DMS53 (cell line): ENCODE results near the gene TADA2B.
A peak's percentile ranks its signal among the peaks of the same experiment; 100 is the strongest.

Experiments used
- DNase-seq: peaks from one replicate; lab custom pipeline; 2025; lab: John Stamatoyannopoulos, UW

Gene TADA2B

DNA sequence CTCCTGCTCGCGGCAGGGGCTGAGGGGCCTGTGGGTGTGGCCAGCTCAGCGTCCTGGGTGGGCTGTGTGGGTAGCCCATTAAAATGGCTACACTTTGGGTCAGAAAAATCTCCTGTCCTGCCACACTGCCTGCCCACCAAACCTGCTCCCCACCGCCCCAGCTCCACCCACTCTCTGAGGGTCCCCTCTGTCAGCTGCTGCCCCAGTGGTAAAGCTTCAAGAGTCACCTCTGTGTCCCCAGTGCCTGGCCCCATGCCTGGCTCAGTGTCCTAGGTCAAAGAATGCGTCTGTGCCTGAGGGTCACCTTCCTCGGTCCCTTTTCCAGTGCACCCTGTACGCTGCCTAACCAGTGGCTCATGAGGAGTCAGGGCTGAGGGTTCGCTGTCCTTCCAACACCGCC is 24.9 kb upstream of the TADA2B start:
- no peak for DNase-seq

DNA sequence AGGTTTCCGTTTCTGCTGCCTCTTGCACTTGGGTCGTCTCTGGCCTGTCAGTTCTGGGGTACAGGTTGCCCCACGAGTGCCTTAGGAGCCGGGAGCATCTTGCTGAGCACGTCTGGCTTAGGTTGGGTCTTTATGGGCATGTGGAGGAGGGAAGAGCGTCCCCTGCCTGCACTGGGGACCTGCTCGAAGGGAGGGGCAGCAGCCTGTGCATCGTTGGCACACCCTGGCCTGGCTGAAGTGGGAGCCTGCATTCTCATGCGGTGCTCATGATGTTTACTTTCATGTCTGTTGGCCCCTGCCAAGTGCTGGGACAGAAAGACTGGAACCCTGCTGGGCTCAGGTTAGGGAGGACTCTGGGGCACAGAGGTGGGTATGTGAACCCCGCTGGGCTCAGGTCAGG is 23.8 kb upstream of the TADA2B start:
- no peak for DNase-seq

DNA sequence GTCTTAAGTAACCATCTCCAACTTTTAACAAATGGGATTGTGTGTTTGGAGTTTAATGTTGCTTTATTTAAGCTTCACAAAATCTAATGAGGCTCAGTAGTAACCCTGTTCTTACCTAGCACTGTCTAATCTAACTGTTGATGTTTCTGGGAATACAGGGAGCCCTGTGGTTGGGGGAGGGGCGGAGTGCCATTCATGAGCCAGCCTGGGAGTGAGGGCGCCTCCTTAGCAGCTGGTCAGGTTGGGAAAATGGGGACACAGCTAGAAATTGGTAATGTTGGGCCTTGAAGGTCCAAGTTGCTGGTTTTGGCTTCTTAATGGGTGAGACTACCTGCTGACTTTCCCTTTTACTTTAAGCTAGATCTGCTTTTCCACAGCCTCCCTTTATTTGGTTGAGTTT is 22.9 kb upstream of the TADA2B start:
- no peak for DNase-seq

DNA sequence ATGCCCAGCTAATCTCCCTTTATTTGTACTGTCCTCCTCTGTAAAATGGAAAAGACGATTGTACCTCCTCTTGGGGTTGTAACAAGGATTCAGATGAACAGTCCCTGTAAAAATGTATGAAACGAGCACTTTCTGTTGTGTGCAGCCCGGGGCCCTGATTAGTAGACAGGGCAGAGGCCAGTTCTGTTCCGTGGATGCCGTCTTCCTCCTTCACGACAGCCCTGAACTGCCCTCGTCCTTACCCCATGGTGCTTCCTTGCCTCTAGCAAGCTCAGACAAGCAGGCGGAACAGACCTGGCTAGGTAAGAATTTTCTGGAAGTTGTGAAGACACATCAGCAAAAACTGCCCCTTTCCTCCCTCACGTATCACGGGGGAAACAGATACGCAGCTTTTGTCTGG is 22.3 kb upstream of the TADA2B start:
- no peak for DNase-seq

DNA sequence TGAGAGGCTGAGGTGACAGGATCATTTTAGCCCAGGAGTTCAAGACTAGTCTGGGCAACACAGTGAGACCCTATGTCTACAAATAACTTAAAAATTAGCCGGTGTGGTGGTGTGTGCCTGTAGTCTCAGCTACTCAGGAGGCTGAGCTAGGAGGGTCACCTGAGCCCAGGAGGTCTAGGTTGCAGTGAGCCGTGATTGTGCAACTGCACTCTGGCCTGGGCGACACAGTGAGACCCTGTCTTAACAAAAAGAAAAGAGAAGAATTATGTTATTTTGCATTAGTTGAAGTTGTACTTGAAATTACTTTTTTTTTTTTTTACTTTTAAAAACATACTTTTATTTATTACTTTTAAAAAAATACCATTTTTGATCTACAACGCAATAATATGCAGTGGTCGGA is 21.8 kb upstream of the TADA2B start:
- no peak for DNase-seq

DNA sequence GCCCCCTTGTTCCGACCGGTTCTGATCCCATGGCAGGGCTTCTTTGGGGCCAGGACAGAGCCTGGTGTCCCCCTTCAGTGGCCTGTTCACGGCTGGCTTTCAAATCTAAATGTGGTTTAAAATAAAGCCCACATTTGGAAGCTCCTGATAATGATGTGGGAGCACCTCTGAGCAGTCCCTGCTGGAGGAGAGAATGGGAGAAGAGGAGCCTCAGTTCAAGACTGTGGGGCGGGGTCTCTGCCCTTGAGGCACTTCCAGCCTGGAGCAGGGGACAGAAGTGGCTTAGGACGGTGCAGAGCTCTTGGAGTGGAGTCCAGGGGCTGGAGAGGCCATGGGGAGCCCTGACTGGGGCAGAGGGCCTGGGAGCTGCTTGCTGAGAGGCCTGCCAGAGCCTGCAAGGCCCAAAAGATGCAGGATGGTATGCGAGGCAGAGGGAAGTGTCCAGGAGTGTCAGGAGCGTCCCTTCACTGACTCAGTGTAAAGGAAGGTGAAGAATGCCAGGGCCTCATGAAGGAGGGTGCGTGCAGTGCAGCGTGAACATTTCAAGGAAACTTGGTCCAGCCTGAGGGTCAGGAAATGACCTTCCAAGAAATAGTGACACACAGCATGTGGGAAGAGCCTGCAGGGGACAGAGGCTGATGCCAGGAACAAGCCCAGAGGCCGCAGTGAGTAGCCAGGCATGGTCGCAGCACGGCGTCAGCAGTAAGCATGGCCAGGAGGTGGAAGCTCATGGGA is 21.1 kb upstream of the TADA2B start:
- DNase-seq, result no peak

DNA sequence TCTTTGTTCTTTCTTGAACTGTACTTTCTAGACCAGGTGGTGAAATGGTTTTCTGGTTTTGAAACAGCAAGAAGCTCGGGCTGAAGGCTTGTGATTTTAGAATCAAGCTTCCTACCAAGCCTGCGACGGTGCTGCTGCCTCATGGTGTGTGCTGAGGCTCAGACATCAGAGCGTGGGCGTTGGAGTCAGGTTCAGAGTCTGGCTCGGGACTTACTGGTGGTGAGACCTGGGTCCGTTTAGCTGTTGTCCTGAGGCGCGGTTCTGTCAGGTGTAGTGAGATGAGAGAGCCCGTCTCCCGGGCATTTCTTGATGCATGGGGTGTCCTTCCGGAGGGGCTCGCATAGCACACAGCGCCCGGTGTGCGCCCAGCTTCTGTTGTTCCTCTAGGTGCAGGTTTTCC is 19.7 kb upstream of the TADA2B start:
- no peak for DNase-seq

DNA sequence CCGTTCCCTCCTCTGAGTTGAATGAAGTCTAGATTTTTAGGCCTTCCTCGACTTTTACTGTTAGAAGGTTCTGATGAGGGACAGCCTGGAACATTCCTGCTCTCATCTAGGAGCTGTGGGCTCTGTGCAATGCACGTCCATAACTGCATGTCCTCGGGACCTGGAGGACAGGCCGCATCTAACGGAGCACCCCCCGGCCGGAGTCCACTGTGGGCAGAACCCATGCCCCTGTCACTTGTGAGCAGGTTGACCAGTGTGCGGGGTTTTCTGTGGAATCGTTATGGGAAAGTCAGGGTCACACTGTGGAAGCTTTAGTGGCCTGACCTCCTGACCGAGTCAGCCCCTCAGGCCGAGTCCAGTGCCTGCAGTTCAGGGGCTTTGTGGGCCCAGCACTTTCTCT is 19.3 kb upstream of the TADA2B start:
- DNase-seq, result no peak

DNA sequence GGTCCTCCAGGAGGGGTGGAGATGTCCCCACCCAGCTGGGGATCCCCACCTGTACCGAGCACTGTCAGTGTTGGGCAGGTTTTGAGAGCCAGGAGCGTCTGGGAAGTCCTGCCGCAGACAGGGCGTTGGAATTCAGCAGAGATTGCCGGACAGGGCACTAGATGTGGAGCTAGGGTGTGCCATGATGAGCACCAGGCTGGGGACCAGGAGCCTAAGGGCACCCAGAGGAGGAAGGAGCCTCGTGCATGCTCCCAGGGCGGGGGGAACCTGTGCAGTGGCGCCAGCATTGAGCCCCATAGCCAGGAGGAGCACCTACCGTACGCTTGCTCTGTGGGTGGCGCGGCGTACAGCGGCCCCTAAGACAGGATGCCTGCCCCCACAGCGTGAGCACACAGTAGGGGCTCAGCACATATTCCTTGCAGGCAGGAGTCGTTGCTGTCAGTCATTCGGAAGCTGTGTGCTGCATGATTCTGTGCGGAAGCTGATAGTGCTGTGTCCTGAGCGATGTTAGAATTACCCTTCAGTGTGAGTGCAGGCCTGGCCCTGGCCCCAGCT is 18.8 kb upstream of the TADA2B start:
- DNase-seq, result no peak

DNA sequence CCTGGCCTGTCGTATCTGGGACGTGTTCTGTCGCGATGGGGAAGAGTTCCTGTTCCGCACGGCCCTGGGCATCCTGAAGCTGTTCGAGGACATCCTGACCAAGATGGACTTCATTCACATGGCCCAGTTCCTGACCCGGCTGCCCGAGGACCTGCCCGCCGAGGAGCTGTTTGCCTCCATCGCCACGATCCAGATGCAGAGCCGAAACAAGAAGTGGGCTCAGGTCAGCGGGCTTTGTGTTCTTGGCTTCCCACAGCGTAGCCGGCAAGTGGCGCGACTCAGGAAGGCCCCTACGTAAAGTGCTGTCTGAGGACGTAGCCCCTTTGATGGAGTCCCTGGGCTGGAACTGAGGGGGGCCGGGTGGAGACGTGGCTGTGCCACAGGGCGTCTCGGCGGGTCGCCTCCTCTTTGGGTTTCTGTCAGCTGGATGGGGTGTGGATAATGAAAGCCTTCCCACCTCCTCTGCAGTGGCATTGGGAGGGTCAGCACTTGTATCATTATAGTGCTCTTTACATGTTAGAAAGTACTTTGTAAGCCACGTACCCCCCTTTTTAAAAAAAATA is 18.1 kb upstream of the TADA2B start:
- no peak for DNase-seq

DNA sequence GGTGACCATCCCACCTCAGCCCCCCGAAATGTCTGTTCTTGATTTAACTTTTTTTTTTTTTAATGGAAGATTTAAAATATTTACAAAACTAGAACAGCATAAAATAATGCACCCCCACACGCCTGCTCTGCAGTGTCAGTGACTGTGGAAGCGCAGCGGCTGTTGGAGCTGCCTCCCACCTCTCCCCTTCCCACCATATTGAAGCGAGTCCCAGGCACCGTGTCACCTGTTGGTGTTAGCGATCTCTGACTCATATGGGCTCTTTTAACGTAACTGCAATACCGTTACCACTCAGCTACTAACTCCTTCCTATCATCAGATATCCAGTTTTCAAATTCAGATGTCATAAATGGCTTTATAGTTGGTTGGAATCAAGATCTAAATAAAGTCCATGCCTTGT is 17.1 kb upstream of the TADA2B start:
- no peak for DNase-seq

DNA sequence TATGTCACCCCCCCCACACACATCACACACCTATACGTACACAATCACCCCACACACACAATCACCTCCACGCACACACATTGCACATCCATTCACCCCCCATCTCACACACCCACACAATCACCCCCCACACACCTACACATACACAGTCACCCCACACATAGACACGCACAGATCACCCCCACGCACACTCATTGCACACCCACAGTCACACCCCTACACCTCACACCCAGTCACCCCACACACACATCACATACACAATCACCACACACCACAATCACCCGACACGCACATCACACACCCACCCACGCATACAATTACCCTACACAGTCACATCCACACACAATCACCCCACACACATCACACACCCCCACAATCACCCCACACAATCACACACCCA is 15.9 kb upstream of the TADA2B start:
- DNase-seq, result no peak

DNA sequence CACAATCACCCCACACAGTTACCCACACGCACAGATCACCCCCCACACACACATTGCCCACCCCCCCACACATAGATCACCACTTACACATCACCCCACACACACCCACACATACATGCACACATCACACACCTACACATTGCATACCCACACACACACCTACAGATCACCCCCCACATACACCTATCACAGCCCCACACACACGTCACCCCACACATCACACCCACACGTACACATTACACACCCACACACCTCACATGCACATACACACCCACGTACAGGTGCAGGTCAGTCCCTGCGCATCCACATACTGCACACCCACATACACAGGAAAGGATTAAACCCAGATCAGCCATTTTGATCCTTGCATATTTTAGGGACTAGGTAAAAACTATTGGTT is 15.3 kb upstream of the TADA2B start:
- no peak for DNase-seq

DNA sequence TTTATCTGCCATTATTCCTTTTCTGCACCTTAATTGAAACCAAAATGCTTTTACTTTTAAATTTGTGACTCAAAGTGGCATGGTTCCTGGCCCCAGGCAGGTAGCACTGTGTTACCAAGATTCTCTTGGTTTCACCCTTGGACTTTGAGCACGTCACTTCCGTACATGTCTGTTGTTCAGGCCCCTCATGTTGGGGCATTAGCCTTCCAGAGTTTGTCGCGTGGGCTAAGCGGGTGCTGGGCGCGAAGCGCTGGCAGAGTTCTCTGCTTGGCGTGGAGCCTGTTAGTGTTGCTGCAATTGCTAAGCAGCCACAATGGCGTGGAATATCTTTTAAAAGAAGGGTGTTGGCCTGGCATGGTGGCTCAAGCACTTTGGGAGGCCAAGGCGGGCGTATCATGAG is 14.0 kb upstream of the TADA2B start:
- no peak for DNase-seq

DNA sequence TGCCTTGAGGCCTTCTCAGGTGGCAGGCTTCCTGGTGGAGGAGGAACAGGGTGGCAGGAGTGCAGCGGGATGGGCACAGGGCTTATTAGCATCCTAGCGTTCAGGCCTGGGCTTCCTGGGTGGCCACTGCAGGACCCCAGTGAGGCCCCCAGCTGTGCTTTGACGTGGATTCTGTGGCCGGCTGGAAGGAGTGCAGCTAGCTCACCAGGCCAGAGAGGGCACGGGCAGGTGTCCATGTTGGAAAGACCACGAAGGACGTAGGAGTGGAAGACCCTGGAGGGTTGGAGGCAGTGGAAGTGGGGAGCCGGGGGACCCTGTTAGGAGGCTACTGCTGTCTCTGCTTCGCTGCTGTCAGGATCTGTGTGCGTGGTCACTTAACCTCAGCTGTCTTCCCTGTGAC is 13.3 kb upstream of the TADA2B start:
- DNase-seq, result no peak

DNA sequence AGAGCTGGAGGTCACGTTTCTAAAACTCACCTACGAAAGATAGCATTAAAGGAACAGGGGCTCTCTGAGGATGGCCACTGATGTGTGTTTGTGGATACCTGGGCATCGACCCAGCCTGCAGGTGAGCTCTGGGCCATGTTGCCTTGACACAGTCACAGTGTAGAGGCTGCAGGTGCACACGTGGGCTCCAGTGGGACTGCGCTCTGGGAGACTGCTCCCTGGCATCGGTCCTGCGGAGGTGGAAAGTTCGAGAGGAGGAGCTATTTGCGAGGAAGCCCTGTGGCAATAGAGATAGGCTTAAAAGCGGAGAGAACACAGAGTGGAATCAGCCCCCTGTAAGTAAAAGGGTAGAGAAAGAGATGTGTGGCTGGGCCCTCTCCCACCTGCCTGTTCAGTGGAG is 12.3 kb upstream of the TADA2B start:
- no peak for DNase-seq

DNA sequence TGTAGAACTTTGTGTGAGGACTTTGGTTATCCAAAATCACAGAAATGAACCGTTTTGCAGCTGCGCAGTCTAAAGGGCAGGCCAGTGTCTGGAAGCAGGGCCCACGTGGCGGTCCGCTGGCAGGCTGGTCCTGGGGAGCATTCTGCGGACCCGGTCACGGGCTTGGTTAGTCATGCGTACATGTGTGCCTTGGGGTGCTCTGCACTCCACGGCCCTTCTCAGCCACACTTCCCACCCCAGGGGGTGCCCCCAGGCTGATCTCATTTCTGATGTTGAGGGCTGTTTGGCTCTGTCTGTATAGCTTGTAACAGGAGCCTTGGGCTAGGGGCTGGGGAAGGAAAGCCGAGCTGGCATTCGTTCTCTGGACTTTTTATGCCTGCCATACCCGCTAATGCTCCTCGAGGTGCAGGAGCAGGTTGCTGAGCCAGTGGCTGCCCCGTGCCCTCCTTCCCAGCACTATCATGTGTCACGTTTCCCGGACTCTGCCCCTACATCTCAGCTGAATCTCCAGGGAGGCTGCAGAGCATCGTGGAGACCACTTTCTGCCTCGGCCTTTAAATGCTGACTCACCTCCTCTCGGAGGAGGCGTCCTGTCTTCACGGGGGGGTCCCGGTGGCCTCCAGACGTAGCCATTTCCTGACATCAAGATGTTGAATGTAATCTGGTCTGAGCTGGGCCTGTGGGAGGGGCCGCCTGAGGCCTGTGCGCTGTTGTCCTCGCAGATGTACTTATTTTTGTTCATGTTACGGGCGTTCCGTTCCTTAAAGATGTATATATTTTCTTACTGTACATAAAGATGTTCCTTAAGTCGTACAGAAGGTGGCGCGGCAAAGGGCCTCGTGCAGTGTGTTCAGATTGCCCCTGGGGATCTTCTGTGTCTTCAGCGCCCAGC is 11.4 kb upstream of the TADA2B start:
- DNase-seq, result no peak

DNA sequence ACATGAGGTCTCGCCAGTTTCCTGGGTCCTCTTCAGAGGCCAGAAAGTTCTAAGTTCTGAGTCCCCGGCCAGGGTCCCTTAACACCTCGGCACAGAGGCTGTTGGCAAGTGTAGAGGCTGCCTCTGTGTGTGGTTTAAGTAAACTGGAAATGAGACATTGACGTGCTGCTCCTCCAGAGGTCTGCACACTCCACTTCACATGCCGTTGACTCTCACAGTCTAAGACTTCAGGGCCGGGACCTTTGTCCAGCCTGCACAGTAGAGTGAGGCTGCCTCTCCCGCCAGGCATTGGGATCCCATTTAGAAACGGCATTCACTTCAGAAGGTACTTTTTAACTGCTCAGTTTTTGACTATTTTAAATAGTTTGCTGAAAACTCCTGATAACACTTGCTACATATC is 10.6 kb upstream of the TADA2B start:
- DNase-seq, result peak; percentile 30

DNA sequence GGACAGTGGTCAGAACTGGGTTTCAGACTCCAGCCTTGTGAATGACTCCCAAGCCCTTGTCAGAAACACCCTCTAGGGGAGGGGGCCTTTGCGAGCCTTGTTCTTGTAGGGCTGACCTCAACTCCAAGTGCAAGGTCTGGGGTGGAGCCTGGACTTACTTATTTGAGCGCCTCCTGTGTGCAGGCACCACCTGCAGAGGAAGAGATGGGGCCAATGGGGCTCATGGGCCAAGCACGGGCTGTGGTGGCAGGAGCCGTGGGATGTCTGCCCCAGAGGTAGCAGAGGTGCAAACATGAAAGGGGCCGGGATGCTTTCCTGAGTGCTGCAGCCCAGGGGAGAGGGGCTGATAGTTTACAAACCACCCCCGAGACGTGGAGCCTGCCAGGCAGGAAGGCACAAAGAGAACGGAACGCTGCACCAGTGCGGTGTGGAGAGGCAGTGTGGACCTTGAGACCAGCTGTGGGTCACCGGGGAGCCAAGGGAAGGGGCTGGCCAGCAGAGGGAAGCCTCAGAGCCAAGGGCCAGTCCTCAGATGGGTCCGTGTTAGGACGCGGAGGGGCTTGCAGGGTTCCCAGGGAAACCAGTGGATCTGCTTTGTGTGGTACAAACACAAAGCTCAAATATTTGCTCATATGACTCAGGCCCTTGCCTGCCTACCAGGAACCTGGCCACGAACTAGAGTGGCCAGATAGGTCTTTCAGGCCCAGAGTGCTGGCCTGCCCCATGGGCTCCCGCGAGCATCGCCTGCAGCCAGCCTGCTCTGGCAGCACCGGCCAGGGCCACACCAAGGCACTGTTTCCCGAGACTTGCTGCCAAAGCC is 8.7 kb upstream of the TADA2B start:
- DNase-seq, result peak; percentile 99

DNA sequence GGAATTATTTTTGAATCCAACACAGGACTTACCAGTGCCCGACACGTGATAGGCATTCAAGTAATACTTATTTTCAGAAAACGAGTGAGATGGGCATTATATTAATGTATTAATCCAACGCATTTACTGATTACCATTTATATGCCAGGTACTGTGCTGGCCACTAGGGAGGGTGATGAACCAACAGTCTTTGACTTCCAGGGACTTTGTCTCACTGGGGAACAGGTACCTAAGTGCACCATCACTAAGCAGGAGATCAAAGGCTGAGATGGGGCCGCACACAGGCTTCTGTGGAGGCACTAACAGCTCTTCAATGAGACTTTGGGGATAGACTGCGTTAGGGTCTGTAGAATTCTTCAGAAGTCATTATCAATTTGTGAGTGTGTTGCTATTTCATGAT is 5.7 kb upstream of the TADA2B start:
- peak; percentile 42 for DNase-seq

DNA sequence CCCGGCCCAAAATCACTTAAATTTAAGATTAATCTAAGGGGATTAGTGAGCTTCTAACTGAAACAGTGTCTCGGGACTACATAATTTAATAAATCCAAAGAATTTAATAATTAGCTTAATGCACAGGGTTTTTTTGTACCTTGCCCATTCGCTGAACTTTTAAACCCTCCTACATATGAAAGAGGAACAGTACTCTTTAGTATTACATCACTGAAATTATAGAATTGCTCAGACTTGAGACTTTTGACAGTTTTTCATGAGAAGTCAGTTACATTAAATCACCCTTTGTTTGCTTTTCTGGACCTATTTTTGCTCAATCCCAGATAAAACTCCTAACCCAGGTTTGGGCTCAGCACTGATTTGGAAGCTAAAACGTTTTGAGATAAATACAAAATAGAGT is 2.4 kb upstream of the TADA2B start:
- no peak for DNase-seq

DNA sequence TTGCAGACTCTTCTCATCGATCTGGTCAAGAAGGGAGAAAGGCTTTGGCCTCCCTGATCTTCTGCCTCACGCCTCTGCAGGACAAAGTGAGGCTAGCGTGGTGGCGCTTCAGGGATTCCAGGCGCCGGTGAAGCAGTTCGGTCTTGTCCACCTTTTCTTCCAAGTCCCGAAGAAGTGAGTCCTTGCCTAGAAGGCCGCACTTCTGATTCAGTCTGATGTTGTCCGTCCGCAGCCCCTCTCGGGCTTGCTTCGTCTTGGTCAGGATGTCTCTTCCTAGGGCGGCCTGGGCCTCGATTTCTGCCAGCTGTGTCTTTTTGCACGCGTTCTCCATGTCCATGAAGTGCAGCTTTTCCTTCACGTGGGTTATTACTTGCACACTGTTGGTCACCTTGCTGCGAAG is 1.9 kb upstream of the TADA2B start:
- DNase-seq, result no peak
